Endodermal cell (in vitro differentiated cells): ENCODE results near the gene DYRK2. TPM values are rescaled to one million over a fixed set of nuclear protein-coding genes. Genes with fewer than 3 reads are reported as not detected.
"Not testable (repeated sequence)": the region's sequence is repeated elsewhere in the genome, so short reads cannot be mapped to it uniquely, and the experiment has no call there.

Experiments
- DNase-seq: peaks from one replicate; pipeline ENCODE4 v3.0.0-alpha.2; 2017
- H3K27ac ChIP-seq: 2 replicates; pipeline ENCODE4 v1.5.1; 2013; ENCODE audit warnings: mild to moderate bottlenecking, low read depth, low read length, moderate library complexity
- H3K27me3 ChIP-seq: 2 replicates; pipeline ENCODE4 v1.6.1; 2013; ENCODE audit warnings: mild to moderate bottlenecking, low read length, moderate library complexity; ENCODE audit not compliant: insufficient read depth, control insufficient read depth, poor library complexity, severe bottlenecking
- H3K36me3 ChIP-seq: 2 replicates; pipeline ENCODE4 v1.7.0; 2013; ENCODE audit warnings: mild to moderate bottlenecking, low read length, moderate library complexity; ENCODE audit not compliant: control insufficient read depth, insufficient read depth
- H3K4me1 ChIP-seq: one replicate; pipeline ENCODE4 v1.7.0; 2013; ENCODE audit warnings: low read length; ENCODE audit not compliant: control insufficient read depth, insufficient read depth
- H3K4me3 ChIP-seq: 2 replicates; pipeline ENCODE4 v1.5.1; 2013; ENCODE audit warnings: mild to moderate bottlenecking, low read length, moderate library complexity
- H3K9ac ChIP-seq: 2 replicates; pipeline ENCODE4 v1.6.1; 2013; ENCODE audit warnings: mild to moderate bottlenecking, low read length, moderate library complexity; ENCODE audit not compliant: poor library complexity, severe bottlenecking; ENCODE audit errors: extremely low read depth
- H3K9me3 ChIP-seq: 2 replicates; pipeline ENCODE4 v1.6.1; 2013; ENCODE audit warnings: mild to moderate bottlenecking, low read length, moderate library complexity; ENCODE audit not compliant: control insufficient read depth
- H3K27ac Mint-ChIP-seq: 2 replicates; pipeline ENCODE4 v1.8.0; 2020; ENCODE audit warnings: mixed read lengths
- H3K27me3 Mint-ChIP-seq: 2 replicates; pipeline ENCODE4 v1.8.0; 2021; ENCODE audit warnings: mild to moderate bottlenecking, mixed read lengths; ENCODE audit not compliant: insufficient read depth
- H3K36me3 Mint-ChIP-seq: 2 replicates; pipeline ENCODE4 v1.8.0; 2020; ENCODE audit warnings: low read depth, mixed read lengths
- H3K4me1 Mint-ChIP-seq: 2 replicates; pipeline ENCODE4 v1.8.0; 2020; ENCODE audit warnings: mixed read lengths
- H3K4me3 Mint-ChIP-seq: 2 replicates; pipeline ENCODE4 v1.8.0; 2020; ENCODE audit warnings: mild to moderate bottlenecking, moderate library complexity, mixed read lengths
- H3K9me3 Mint-ChIP-seq: 2 replicates; pipeline ENCODE4 v1.8.0; 2020; ENCODE audit warnings: mild to moderate bottlenecking, mixed read lengths
- WGBS, 2 experiments: methylation state at CpG; one replicate each; pipeline versions ENCODE4 v1.1.5 to v1.1.7; 2013; ENCODE audit warnings: missing lambda C conversion rate in 2 of 2, mixed read lengths in 1 of 2; ENCODE audit not compliant: insufficient coverage in 1 of 2, insufficient read length in 1 of 2; 5-methylcytosine and 5-hydroxymethylcytosine counted together
- total RNA-seq, 2 donors: library from RNA; stranded (reverse); fragmentation: NEBNext Ultra II Directional in 1 of 2; extraction: Animal tissue kit (Norgen Biotek cat#: 25700) in 1 of 2; gene quantifications; 2 replicates in 1 of 2; 3 replicates in 1 of 2; pipeline ENCODE4 v1.2.1, GENCODE V29; 2021
- TF ChIP-seq, protein P1 (sequence below): fragments of 200-600 bp; sonication (generic); conservative IDR thresholded peaks from 2 replicates; pipeline ENCODE4 v1.5.0; 2021; ENCODE audit warnings: antibody characterized with exemption, mild to moderate bottlenecking

DYRK2 gene
- total RNA-seq, 2 donors from 2014 or later: 29.5 to 33.2 TPM

DNA sequence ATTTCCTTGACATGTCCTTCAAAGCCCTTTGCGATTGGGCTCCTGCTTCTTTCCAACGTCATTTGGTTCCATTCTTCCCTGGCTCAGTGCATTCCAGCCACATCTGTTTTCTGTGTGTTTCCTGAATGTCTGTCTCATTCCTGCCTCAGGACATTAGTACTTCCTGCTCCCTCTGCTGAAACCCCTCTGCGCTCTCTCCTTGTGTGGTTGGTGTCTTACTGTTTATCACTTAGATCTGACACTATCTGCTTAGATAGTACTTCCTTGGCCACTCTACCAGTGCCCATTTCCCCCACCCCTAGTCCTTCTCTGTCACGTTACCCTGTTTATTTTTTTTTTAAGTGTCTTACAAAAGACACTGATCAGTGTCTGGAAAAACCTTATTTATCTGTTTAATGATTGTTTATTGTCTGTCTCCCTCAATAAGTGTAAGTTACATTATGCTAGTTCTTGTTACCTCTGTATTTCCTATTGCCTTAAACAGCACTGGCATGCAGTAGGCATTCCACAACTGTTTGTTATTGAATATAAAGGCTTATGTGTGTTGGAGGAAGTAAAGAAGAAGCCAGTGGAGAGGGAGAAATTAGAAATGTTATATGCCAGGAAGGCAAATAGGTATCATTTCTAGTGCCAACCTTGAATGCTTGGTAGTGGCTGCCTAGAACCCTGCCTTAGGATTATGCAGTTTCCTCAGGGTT is 21.5 kb downstream of the DYRK2 start:
- TF ChIP-seq, protein P1, sequence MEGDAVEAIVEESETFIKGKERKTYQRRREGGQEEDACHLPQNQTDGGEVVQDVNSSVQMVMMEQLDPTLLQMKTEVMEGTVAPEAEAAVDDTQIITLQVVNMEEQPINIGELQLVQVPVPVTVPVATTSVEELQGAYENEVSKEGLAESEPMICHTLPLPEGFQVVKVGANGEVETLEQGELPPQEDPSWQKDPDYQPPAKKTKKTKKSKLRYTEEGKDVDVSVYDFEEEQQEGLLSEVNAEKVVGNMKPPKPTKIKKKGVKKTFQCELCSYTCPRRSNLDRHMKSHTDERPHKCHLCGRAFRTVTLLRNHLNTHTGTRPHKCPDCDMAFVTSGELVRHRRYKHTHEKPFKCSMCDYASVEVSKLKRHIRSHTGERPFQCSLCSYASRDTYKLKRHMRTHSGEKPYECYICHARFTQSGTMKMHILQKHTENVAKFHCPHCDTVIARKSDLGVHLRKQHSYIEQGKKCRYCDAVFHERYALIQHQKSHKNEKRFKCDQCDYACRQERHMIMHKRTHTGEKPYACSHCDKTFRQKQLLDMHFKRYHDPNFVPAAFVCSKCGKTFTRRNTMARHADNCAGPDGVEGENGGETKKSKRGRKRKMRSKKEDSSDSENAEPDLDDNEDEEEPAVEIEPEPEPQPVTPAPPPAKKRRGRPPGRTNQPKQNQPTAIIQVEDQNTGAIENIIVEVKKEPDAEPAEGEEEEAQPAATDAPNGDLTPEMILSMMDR: no peak
- no peak overlapping the region for H3K9ac ChIP-seq
- H3K27ac ChIP-seq: no peak overlapping the region
- H3K27me3 ChIP-seq: no peaks in the 10 kb centered on the region
- peaks cover 26% of the 10 kb centered on the region for H3K36me3 Mint-ChIP-seq
- H3K4me3 ChIP-seq: no peak overlapping the region
- no peak overlapping the region for H3K27ac Mint-ChIP-seq
- H3K4me1 Mint-ChIP-seq: no peaks in the 10 kb centered on the region
- H3K9me3 ChIP-seq: peaks cover 28% of the 10 kb centered on the region
- WGBS, 2 experiments: 92 to 100% methylated on average over 3 to 4 of the region's 4 CpGs
- peaks cover 33% of the 10 kb centered on the region for H3K9me3 Mint-ChIP-seq
- DNase-seq: no peak
- H3K4me1 ChIP-seq: no peaks in the 10 kb centered on the region
- H3K27me3 Mint-ChIP-seq: no peaks in the 10 kb centered on the region
- no peaks in the 10 kb centered on the region for H3K36me3 ChIP-seq
- no peak overlapping the region for H3K4me3 Mint-ChIP-seq

DNA sequence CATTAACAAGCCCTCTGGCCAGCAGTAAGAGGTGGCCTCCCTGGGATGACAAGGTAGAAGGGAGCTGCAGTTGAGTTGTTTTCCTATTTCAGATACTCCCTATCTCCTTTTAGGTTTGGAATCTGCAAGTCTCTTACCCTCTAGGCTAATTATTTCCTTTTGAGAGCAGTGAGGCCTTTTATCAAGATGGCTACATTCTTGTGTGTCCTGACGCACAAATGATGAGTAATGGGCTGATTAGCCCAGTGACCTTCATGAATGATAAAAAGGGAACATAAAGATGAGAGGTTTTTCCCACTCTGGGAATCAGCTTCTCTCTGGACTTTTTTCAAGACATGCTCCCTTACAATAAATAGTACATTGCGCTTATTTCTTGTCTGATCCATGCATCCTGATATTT is 22.9 kb downstream of the DYRK2 start:
- H3K9ac ChIP-seq: no peak overlapping the region
- no peaks in the 10 kb centered on the region for H3K27me3 Mint-ChIP-seq
- H3K36me3 ChIP-seq: no peaks in the 10 kb centered on the region
- H3K27me3 ChIP-seq: no peaks in the 10 kb centered on the region
- 94% methylated on average over 2 of the region's 2 CpGs; no CpG with 5 or more reads in 1 of the 2 experiments for WGBS, 2 experiments
- peaks cover 33% of the 10 kb centered on the region for H3K9me3 Mint-ChIP-seq
- H3K9me3 ChIP-seq: peaks cover 28% of the 10 kb centered on the region
- TF ChIP-seq, protein P1: no peak
- peaks cover 26% of the 10 kb centered on the region for H3K36me3 Mint-ChIP-seq
- no peak overlapping the region for H3K4me3 Mint-ChIP-seq
- H3K4me1 ChIP-seq: no peaks in the 10 kb centered on the region
- no peak overlapping the region for H3K4me3 ChIP-seq
- no peak overlapping the region for H3K27ac ChIP-seq
- no peaks in the 10 kb centered on the region for H3K4me1 Mint-ChIP-seq
- H3K27ac Mint-ChIP-seq: no peak overlapping the region
- DNase-seq: no peak

DNA sequence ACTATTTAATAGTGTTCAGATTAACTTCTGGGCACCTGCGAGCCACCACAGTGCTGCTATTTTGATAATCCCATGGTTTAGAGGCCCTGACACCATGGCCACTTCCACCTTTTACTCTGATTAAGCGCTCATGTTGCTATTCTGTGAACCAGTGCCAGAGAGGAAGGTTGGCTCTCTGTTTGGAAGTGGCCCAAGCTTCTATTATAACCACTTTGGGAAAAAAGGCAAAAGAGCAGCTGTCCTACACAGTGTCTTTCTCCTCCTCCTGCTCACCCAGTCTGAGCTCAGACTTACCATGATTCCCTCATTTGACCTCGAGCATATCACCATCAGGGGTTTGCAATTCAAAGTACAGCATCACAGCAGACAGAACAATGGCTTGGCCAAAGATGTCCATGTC is 23.3 kb downstream of the DYRK2 start:
- WGBS, 2 experiments: 100% methylated on average over 3 of the region's 3 CpGs; no CpG with 5 or more reads in 1 of the 2 experiments
- Mint-ChIP-seq H3K36me3 (peaks cover 26% of the 10 kb centered on the region), H3K4me1 (no peaks in the 10 kb centered on the region), H3K27ac (no peak overlapping the region), H3K4me3 (no peak overlapping the region), H3K27me3 (no peaks in the 10 kb centered on the region), H3K9me3 (peaks cover 33% of the 10 kb centered on the region)
- H3K27ac ChIP-seq: no peak overlapping the region
- no peak for DNase-seq
- no peak overlapping the region for H3K9ac ChIP-seq
- H3K36me3 ChIP-seq: no peaks in the 10 kb centered on the region
- H3K9me3 ChIP-seq: peaks cover 28% of the 10 kb centered on the region
- H3K4me1 ChIP-seq: no peaks in the 10 kb centered on the region
- no peaks in the 10 kb centered on the region for H3K27me3 ChIP-seq
- TF ChIP-seq, protein P1: no peak
- no peak overlapping the region for H3K4me3 ChIP-seq

DNA sequence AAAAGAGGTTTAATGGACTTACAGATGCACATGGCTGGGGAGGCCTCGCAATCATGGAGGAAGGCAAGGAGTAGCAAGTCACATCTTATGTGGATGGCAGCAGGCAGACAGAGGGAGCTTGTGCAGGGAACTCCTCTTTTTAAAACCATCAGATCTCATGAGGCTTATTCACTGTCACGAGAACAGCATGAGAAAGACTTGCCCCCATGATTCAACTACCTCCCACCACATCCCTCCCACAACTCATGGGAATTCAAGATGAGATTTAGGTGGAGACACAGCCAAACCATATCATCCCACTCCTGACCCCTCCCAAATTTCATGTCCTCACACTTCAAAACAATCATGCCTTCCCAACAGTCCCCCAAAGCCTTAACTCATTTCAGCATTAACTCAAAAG is 24.0 kb downstream of the DYRK2 start:
- H3K4me1 Mint-ChIP-seq, H3K27me3 ChIP-seq, H3K27ac ChIP-seq, H3K36me3 ChIP-seq, H3K4me3 Mint-ChIP-seq, H3K4me1 ChIP-seq, H3K9ac ChIP-seq, H3K27me3 Mint-ChIP-seq, H3K4me3 ChIP-seq, DNase-seq, H3K27ac Mint-ChIP-seq: not testable (repeated sequence)
- Mint-ChIP-seq H3K9me3 (peaks cover 33% of the 10 kb centered on the region), H3K36me3 (peaks cover 26% of the 10 kb centered on the region)
- WGBS, 2 experiments: 90 to 100% methylated on average over 2 of the region's 2 CpGs
- peaks cover 28% of the 10 kb centered on the region for H3K9me3 ChIP-seq

DNA sequence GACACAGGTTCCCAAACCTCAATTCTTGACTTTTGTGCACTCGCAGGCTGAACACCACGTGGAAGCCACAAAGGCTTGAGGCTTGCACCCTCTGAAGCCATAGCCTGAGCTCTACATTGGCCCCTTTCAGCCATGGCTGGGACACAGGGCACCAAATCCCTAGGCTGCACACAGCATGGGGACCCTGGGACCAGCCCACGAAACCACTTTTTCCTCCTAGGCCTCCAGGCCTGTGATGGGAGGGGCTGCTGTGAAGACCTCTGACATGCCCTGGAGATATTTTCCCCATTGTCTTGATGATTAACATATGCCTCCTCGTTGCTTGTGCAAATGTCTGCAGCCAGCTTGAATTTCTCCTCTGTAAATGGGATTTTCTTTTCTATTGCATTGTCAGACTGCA is 25.0 kb downstream of the DYRK2 start:
- H3K27me3 ChIP-seq, DNase-seq, H3K4me3 ChIP-seq, H3K27ac Mint-ChIP-seq, H3K4me3 Mint-ChIP-seq, H3K36me3 ChIP-seq, H3K27me3 Mint-ChIP-seq, H3K9ac ChIP-seq, H3K4me1 Mint-ChIP-seq, H3K27ac ChIP-seq, H3K4me1 ChIP-seq: not testable (repeated sequence)
- H3K9me3 Mint-ChIP-seq: peaks cover 33% of the 10 kb centered on the region
- H3K36me3 Mint-ChIP-seq: peaks cover 26% of the 10 kb centered on the region
- H3K9me3 ChIP-seq: peaks cover 28% of the 10 kb centered on the region
- WGBS, 2 experiments: 96 to 100% methylated on average over 3 to 4 of the region's 4 CpGs
